HepG2 (cell line): ENCODE results near the gene TPGS1. TPM values are rescaled to one million over a fixed set of nuclear protein-coding genes. Genes with fewer than 3 reads are reported as not detected.

ENCODE experiments used
- ARNTL ChIP-seq: sonication (generic); formaldehyde crosslinking; IDR thresholded peaks from 2 replicates; pipeline ENCODE4 v1.4.0; 2020; ENCODE audit warnings: mild to moderate bottlenecking, missing genetic modification reagents
- GATAD2A ChIP-seq: IDR thresholded peaks from 2 replicates; pipeline ENCODE4 v1.6.1; 2016
- KAT7 ChIP-seq: IDR thresholded peaks from 2 replicates; pipeline ENCODE4 v1.6.1; 2018; ENCODE audit warnings: borderline replicate concordance, missing compliant biosample characterization
- RBFOX2 ChIP-seq: fragments of 200-400 bp; formaldehyde crosslinking; IDR thresholded peaks from 2 replicates; pipeline ENCODE4 v1.6.1; 2017; ENCODE audit warnings: low read depth, mild to moderate bottlenecking, low read length
- REPIN1 ChIP-seq: sonication (generic); formaldehyde crosslinking; IDR thresholded peaks from 2 replicates; pipeline ENCODE4 v1.8.0; 2022; ENCODE audit warnings: missing genetic modification reagents, low read depth, mild to moderate bottlenecking, borderline replicate concordance
- SALL1 ChIP-seq: sonication (generic); formaldehyde crosslinking; IDR thresholded peaks from 2 replicates; pipeline ENCODE4 v1.8.0; 2022; ENCODE audit warnings: mild to moderate bottlenecking, missing genetic modification reagents
- ZFP41 ChIP-seq: sonication (generic); formaldehyde crosslinking; IDR thresholded peaks from 2 replicates; pipeline ENCODE4 v1.4.0; 2020; ENCODE audit warnings: mild to moderate bottlenecking, missing genetic modification reagents, borderline replicate concordance
- ZNF180 ChIP-seq: sonication (generic); formaldehyde crosslinking; IDR thresholded peaks from 2 replicates; pipeline ENCODE4 v1.4.0; 2020; ENCODE audit warnings: low read depth, missing genetic modification reagents, borderline replicate concordance
- ZNF775 ChIP-seq: sonication (generic); formaldehyde crosslinking; IDR thresholded peaks from 2 replicates; pipeline ENCODE4 v1.4.0; 2020; ENCODE audit warnings: missing genetic modification reagents, mild to moderate bottlenecking, moderate library complexity, borderline replicate concordance
- ZSCAN25 ChIP-seq: sonication (generic); formaldehyde crosslinking; IDR thresholded peaks from 2 replicates; pipeline ENCODE4 v1.8.0; 2022; ENCODE audit warnings: mild to moderate bottlenecking, missing genetic modification reagents
- polyA plus RNA-seq, 8 experiments: library from polyadenylated mRNA; depleted of rRNA in 3 of 8; stranded (reverse) in 7 of 8; unstranded in 1 of 8; fragments of >200 nt; fragmentation: Illumina TruSeq in 4 of 8; extraction: Trizol in 4 of 8; gene quantifications; 2 replicates each; pipeline versions ENCODE4 v1.2.1 to v1.2.3, GENCODE V29; 2011 to 2016; ENCODE audit warnings: low read depth in 4 of 8, missing spikeins in 1 of 8, mixed read lengths in 1 of 8; ENCODE audit not compliant: insufficient read depth in 1 of 8
- total RNA-seq, 5 experiments: library from RNA; depleted of rRNA; stranded (reverse); fragments of >200 nt; fragmentation: Illumina TruSeq; extraction: Trizol; gene quantifications; 2 replicates each; pipeline ENCODE4 v1.2.3, GENCODE V29; 2016; ENCODE audit warnings: low read depth in 1 of 5
- TF ChIP-seq, protein P1 (sequence below): fragments of 450-650 bp; IDR thresholded peaks from 2 replicates; pipeline ENCODE4 v1.6.1; 2016
- TF ChIP-seq, protein P2 (sequence below), 2 experiments: fragments of 450-650 bp in 1 of 2; sonication (generic) in 1 of 2; formaldehyde crosslinking in 1 of 2; IDR thresholded peaks; 2 replicates each; pipeline versions ENCODE4 v1.6.1 to v1.8.0; 2016 to 2022; ENCODE audit warnings: antibody characterized with exemption in 1 of 2, mild to moderate bottlenecking in 1 of 2, missing genetic modification reagents in 1 of 2
- TF ChIP-seq, protein P3 (sequence below): sonication (generic); formaldehyde crosslinking; IDR thresholded peaks from 2 replicates; pipeline ENCODE4 v1.4.0; 2020; ENCODE audit warnings: mild to moderate bottlenecking, missing genetic modification reagents
- TF ChIP-seq, protein P4 (sequence below): sonication (generic); formaldehyde crosslinking; IDR thresholded peaks from 2 replicates; pipeline ENCODE4 v1.8.1; 2023; ENCODE audit warnings: mild to moderate bottlenecking, moderate library complexity, missing genetic modification reagents

The TPGS1 gene
- total and polyA plus RNA-seq, 2 of the 13 experiments (the other 11 are each of a cell fraction or from before 2014, with no cell fraction given) = 1.1 to 6.2 TPM

DNA sequence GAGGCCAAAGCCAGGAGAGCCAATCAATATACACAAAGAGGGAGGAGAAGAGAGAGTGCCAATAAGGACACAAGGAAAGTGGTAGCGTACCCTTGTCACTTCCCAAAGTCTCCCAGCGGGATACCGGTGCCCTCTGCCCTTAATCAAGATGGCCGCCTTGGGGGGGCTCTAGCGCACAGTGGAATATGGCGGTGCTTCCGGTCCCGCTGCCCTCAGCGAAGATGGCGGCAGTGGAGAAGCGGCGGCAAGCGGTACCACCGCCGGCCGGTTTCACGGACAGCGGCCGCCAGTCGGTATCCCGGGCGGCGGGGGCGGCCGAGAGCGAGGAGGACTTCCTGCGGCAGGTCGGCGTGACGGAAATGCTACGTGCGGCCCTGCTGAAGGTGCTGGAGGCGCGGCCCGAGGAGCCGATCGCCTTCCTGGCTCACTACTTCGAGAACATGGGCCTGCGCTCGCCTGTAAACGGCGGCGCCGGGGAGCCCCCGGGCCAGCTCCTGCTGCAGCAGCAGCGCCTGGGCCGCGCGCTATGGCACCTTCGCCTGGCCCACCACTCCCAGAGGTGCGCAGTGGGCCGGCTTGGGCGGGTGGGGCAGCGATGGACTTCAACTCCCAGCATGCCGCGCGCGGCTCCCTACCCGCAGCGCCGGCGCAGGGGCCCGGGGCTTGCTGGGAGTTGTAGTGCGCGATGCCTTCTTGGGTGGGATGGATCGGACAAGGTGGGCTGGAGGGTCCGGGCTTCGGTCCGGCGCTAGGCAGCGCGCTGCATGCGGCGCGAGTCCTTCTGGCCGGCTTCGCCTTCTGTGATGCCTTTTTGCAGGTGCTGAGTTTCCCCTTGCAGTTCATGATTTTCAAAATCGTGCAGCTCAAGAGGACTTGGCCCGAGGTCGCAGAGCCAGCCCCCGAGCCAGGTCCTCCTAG is at the start of gene TPGS1 (continued):
- TF ChIP-seq, protein P1, sequence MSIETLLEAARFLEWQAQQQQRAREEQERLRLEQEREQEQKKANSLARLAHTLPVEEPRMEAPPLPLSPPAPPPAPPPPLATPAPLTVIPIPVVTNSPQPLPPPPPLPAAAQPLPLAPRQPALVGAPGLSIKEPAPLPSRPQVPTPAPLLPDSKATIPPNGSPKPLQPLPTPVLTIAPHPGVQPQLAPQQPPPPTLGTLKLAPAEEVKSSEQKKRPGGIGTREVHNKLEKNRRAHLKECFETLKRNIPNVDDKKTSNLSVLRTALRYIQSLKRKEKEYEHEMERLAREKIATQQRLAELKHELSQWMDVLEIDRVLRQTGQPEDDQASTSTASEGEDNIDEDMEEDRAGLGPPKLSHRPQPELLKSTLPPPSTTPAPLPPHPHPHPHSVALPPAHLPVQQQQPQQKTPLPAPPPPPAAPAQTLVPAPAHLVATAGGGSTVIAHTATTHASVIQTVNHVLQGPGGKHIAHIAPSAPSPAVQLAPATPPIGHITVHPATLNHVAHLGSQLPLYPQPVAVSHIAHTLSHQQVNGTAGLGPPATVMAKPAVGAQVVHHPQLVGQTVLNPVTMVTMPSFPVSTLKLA = no peak
- TF ChIP-seq ZSCAN25 (CRISPR knock-in tag) (no peak), SALL1 (peak; percentile 75), ZNF180 (CRISPR knock-in tag) (no peak), ZFP41 (CRISPR knock-in tag) (no peak), ARNTL (CRISPR knock-in tag) (peak; percentile 59; the same call in 1 of the 2 replicates), RBFOX2 (peak; percentile 78), REPIN1 (CRISPR knock-in tag) (no peak), KAT7 (CRISPR knock-in tag) (no peak; the same call in 1 of the 2 replicates), GATAD2A (no peak), ZNF775 (CRISPR knock-in tag) (no peak)
- TF ChIP-seq, protein P2, sequence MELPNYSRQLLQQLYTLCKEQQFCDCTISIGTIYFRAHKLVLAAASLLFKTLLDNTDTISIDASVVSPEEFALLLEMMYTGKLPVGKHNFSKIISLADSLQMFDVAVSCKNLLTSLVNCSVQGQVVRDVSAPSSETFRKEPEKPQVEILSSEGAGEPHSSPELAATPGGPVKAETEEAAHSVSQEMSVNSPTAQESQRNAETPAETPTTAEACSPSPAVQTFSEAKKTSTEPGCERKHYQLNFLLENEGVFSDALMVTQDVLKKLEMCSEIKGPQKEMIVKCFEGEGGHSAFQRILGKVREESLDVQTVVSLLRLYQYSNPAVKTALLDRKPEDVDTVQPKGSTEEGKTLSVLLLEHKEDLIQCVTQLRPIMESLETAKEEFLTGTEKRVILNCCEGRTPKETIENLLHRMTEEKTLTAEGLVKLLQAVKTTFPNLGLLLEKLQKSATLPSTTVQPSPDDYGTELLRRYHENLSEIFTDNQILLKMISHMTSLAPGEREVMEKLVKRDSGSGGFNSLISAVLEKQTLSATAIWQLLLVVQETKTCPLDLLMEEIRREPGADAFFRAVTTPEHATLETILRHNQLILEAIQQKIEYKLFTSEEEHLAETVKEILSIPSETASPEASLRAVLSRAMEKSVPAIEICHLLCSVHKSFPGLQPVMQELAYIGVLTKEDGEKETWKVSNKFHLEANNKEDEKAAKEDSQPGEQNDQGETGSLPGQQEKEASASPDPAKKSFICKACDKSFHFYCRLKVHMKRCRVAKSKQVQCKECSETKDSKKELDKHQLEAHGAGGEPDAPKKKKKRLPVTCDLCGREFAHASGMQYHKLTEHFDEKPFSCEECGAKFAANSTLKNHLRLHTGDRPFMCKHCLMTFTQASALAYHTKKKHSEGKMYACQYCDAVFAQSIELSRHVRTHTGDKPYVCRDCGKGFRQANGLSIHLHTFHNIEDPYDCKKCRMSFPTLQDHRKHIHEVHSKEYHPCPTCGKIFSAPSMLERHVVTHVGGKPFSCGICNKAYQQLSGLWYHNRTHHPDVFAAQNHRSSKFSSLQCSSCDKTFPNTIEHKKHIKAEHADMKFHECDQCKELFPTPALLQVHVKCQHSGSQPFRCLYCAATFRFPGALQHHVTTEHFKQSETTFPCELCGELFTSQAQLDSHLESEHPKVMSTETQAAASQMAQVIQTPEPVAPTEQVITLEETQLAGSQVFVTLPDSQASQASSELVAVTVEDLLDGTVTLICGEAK (IDR thresholded peaks at IDR 0.05) = peak; percentile 47; the same call in 1 of the 2 replicates
- TF ChIP-seq, protein P2 (CRISPR knock-in tag; IDR thresholded peaks at IDR 0.05) = no peak; the same call in 1 of the 2 replicates
- TF ChIP-seq, protein P3, sequence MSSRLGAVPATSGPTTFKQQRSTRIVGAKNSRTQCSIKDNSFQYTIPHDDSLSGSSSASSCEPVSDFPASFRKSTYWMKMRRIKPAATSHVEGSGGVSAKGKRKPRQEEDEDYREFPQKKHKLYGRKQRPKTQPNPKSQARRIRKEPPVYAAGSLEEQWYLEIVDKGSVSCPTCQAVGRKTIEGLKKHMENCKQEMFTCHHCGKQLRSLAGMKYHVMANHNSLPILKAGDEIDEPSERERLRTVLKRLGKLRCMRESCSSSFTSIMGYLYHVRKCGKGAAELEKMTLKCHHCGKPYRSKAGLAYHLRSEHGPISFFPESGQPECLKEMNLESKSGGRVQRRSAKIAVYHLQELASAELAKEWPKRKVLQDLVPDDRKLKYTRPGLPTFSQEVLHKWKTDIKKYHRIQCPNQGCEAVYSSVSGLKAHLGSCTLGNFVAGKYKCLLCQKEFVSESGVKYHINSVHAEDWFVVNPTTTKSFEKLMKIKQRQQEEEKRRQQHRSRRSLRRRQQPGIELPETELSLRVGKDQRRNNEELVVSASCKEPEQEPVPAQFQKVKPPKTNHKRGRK (CRISPR knock-in tag) = no peak
- TF ChIP-seq, protein P4, sequence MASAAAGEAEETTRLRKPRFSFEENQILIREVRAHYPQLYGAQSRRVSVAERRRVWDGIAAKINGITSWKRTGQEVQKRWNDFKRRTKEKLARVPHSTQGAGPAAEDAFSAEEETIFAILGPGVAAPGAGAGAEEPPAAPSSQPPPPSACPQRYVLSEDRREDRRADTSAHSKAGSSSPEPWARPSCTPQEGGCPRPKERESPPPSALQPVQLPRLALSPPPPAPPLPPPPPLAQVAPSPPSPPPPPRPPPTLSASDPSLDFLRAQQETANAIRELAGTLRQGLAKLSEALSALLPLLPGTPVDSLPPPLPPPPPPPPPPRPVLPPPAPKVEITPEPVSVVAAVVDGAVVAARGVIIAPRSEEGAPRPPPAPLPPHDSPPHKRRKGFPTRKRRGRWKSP (CRISPR knock-in tag) = no peak
